Measurements from ENCODE around the gene DHODH. TPM values are rescaled to one million over a fixed set of nuclear protein-coding genes. Genes with fewer than 3 reads are reported as not detected.
"Not testable (repeated sequence)": the region's sequence is repeated elsewhere in the genome, so short reads cannot be mapped to it uniquely, and the experiment has no call there.

Gene DHODH
- polyA plus RNA-seq, 1 donor from 2014 or later: 3.8 TPM

DNA sequence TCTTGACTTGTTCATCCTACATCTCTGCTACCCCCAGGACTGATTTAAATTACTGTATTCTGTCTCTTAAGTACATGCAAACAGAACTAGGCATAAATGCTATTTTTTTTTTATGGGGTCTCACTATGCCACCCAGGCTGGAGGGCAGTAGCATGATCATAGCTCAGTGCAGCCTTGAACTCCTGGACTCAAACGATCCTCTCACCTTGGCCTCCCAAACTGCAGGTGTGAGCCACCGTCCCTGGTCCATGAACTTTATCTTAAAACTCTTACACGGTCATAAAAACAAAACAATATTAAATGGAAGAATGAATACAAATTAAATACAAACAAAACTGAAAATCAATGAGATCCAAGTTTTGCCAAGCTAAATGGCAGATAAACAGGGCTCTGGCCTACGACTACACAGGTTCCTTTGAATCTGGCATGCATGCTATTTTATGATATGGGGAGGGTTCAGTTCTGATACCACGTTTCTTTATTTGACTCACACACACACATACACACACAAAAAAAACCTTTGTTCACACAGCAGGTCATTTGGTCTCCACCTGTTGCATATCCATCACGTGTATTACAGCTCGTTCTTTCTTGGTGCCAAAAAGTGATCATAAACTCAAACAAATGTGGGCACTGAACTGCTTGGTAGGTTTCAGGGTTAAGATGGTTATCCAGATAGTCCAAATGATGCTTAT is 7.2 kb upstream of the DHODH start:
- Histone ChIP-seq H3F3A (ENCODE audit: insufficient read depth, low read length, poor library complexity, severe bottlenecking) (no peaks in the 10 kb centered on the region), H3K4me2 (ENCODE audit: low read length) (no peak overlapping the region), H3K9ac (ENCODE audit: low read length) (no peak overlapping the region), H3K36me3 (ENCODE audit: insufficient read depth, low read length) (no peaks in the 10 kb centered on the region), H3K27me3 (ENCODE audit: insufficient read depth, low read depth, low read length) (no peaks in the 10 kb centered on the region), H3K4me3 (ENCODE audit: low read length) (no peak overlapping the region), H3K27ac (ENCODE audit: low read length) (no peak overlapping the region), H3K9me2 (ENCODE audit: insufficient read depth, low read length) (no peaks in the 10 kb centered on the region), H2AFZ (ENCODE audit: low read depth, low read length) (no peak overlapping the region), H3K79me2 (replicated peaks; ENCODE audit: insufficient read depth, low read length) (no peaks in the 10 kb centered on the region), H4K20me1 (ENCODE audit: insufficient read depth) (no peaks in the 10 kb centered on the region), H3K9me3 (ENCODE audit: low read length) (no peaks in the 10 kb centered on the region)
- TF ChIP-seq POLR2AphosphoS5 (IDR thresholded peaks at IDR 0.05): no peak
- TF ChIP-seq, protein P1, sequence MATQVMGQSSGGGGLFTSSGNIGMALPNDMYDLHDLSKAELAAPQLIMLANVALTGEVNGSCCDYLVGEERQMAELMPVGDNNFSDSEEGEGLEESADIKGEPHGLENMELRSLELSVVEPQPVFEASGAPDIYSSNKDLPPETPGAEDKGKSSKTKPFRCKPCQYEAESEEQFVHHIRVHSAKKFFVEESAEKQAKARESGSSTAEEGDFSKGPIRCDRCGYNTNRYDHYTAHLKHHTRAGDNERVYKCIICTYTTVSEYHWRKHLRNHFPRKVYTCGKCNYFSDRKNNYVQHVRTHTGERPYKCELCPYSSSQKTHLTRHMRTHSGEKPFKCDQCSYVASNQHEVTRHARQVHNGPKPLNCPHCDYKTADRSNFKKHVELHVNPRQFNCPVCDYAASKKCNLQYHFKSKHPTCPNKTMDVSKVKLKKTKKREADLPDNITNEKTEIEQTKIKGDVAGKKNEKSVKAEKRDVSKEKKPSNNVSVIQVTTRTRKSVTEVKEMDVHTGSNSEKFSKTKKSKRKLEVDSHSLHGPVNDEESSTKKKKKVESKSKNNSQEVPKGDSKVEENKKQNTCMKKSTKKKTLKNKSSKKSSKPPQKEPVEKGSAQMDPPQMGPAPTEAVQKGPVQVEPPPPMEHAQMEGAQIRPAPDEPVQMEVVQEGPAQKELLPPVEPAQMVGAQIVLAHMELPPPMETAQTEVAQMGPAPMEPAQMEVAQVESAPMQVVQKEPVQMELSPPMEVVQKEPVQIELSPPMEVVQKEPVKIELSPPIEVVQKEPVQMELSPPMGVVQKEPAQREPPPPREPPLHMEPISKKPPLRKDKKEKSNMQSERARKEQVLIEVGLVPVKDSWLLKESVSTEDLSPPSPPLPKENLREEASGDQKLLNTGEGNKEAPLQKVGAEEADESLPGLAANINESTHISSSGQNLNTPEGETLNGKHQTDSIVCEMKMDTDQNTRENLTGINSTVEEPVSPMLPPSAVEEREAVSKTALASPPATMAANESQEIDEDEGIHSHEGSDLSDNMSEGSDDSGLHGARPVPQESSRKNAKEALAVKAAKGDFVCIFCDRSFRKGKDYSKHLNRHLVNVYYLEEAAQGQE (IDR thresholded peaks at IDR 0.05; ENCODE audit: borderline replicate concordance): no peak
- TF ChIP-seq SMC3 (conservative IDR thresholded peaks at IDR 0.05; ENCODE audit: poor library complexity): no peak
- TF ChIP-seq MXI1 (conservative IDR thresholded peaks at IDR 0.05; ENCODE audit: poor library complexity, severe bottlenecking): no peak
- TF ChIP-seq, protein P2, sequence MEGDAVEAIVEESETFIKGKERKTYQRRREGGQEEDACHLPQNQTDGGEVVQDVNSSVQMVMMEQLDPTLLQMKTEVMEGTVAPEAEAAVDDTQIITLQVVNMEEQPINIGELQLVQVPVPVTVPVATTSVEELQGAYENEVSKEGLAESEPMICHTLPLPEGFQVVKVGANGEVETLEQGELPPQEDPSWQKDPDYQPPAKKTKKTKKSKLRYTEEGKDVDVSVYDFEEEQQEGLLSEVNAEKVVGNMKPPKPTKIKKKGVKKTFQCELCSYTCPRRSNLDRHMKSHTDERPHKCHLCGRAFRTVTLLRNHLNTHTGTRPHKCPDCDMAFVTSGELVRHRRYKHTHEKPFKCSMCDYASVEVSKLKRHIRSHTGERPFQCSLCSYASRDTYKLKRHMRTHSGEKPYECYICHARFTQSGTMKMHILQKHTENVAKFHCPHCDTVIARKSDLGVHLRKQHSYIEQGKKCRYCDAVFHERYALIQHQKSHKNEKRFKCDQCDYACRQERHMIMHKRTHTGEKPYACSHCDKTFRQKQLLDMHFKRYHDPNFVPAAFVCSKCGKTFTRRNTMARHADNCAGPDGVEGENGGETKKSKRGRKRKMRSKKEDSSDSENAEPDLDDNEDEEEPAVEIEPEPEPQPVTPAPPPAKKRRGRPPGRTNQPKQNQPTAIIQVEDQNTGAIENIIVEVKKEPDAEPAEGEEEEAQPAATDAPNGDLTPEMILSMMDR (IDR thresholded peaks at IDR 0.05; ENCODE audit: poor library complexity, severe bottlenecking): no peak
- TF ChIP-seq EZH2 (IDR thresholded peaks at IDR 0.05; ENCODE audit: borderline replicate concordance, insufficient read depth, low read length, poor library complexity, severe bottlenecking): no peak
- no peak for TF ChIP-seq EP300 (conservative IDR thresholded peaks at IDR 0.05; ENCODE audit: poor library complexity, severe bottlenecking)
- no peak for TF ChIP-seq RAD21 (conservative IDR thresholded peaks at IDR 0.05)
- no peak for TF ChIP-seq TAF1 (IDR thresholded peaks at IDR 0.05; ENCODE audit: low read depth)

DNA sequence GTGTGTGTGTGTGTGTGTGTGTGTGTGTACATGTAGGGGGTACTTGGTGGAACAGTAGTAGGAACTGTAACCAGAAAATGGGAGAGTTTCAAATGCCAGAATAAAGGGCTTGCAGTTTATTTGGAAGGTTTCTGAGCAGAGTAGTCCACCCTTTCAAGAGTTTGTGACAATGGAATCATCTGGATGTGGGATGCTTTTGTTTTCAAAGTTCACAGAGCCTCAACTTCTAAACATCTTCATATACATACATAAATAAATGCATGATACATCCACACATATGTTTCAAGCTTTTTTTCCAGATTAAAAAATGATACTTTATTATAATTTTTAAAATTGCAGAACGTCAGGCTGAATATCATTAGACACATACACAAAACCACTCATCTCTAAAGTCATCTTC is 5.9 kb upstream of the DHODH start:
- Histone ChIP-seq H3K9me3 (ENCODE audit: low read length) (no peaks in the 10 kb centered on the region), H3K79me2 (replicated peaks; ENCODE audit: insufficient read depth, low read length) (no peaks in the 10 kb centered on the region), H3K27me3 (ENCODE audit: insufficient read depth, low read depth, low read length) (no peaks in the 10 kb centered on the region), H3K9ac (ENCODE audit: low read length) (no peak overlapping the region), H3K27ac (ENCODE audit: low read length) (no peak overlapping the region), H3K4me2 (ENCODE audit: low read length) (no peak overlapping the region), H3K9me2 (ENCODE audit: insufficient read depth, low read length) (no peaks in the 10 kb centered on the region), H3K36me3 (ENCODE audit: insufficient read depth, low read length) (no peaks in the 10 kb centered on the region), H2AFZ (ENCODE audit: low read depth, low read length) (no peak overlapping the region), H4K20me1 (ENCODE audit: insufficient read depth) (no peaks in the 10 kb centered on the region), H3F3A (ENCODE audit: insufficient read depth, low read length, poor library complexity, severe bottlenecking) (no peaks in the 10 kb centered on the region), H3K4me3 (ENCODE audit: low read length) (no peak overlapping the region)
- TF ChIP-seq, protein P2 (IDR thresholded peaks at IDR 0.05; ENCODE audit: poor library complexity, severe bottlenecking): no peak
- no peak for TF ChIP-seq SMC3 (conservative IDR thresholded peaks at IDR 0.05; ENCODE audit: poor library complexity)

DNA sequence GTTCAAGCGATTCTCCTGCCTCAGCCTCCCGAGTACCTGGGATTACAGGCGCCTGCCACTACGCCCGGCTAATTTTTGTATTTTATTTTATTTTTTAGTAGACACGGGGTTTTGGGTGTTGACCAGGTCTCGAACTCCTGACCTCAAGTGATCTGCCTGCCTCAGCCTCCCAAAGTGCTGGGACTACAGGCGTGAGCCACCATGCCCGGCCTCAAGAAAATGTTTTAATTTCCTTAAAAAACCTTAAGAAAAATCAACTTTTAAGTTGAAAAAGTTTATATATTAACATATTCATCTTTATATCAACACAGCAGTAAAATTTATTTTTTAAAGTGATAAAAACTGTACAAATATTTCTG is 500 bp upstream of the DHODH start:
- not testable (repeated sequence) for H3K9ac ChIP-seq (ENCODE audit: low read length); H2AFZ ChIP-seq (ENCODE audit: low read depth, low read length); H4K20me1 ChIP-seq (ENCODE audit: insufficient read depth); H3K4me2 ChIP-seq (ENCODE audit: low read length); H3F3A ChIP-seq (ENCODE audit: insufficient read depth, low read length, poor library complexity, severe bottlenecking); H3K27ac ChIP-seq (ENCODE audit: low read length); H3K9me2 ChIP-seq (ENCODE audit: insufficient read depth, low read length); H3K9me3 ChIP-seq (ENCODE audit: low read length); H3K27me3 ChIP-seq (ENCODE audit: insufficient read depth, low read depth, low read length); H3K79me2 ChIP-seq (replicated peaks; ENCODE audit: insufficient read depth, low read length); H3K36me3 ChIP-seq (ENCODE audit: insufficient read depth, low read length)
- H3K4me3 ChIP-seq (ENCODE audit: low read length): peak overlapping the region; percentile 93
